ENCODE measurements around the gene ALDH3A1.
"Not testable (repeated sequence)": the region's sequence is repeated elsewhere in the genome, so short reads cannot be mapped to it uniquely, and the experiment has no call there.

Gene ALDH3A1

GRCh38 chr17:19747829-19748806, at the start of gene ALDH3A1:
TSS of gene ALDH3A1 (minus strand) at chr17:19748298. CDS start at chr17:19745129, 3,169 bp downstream.
- no peak for DNase-seq (ENCODE audit: low read depth)

GRCh38 chr17:19796457-19796856, 48.4 kb upstream of the ALDH3A1 start:
- no peak for DNase-seq (ENCODE audit: low read depth)

GRCh38 chr17:19791918-19792550, 43.9 kb upstream of the ALDH3A1 start:
- no peak for DNase-seq (ENCODE audit: low read depth)

GRCh38 chr17:19787733-19788357, 39.7 kb upstream of the ALDH3A1 start:
- DNase-seq (ENCODE audit: low read depth): no peak

- DNase-seq (ENCODE audit: low read depth): no peak
Measured at GRCh38 chr17:19785854-19786253, 37.8 kb upstream of the ALDH3A1 start.

GRCh38 chr17:19781488-19782458, 33.7 kb upstream of the ALDH3A1 start:
- DNase-seq (ENCODE audit: low read depth): no peak

GRCh38 chr17:19780846-19781245, 32.7 kb upstream of the ALDH3A1 start:
- no peak for DNase-seq (ENCODE audit: low read depth)

GRCh38 chr17:19773534-19773933, 25.4 kb upstream of the ALDH3A1 start:
- no peak for DNase-seq (ENCODE audit: low read depth)

GRCh38 chr17:19771971-19772630, 24.0 kb upstream of the ALDH3A1 start:
- DNase-seq (ENCODE audit: low read depth): no peak

GRCh38 chr17:19770985-19771735, 23.1 kb upstream of the ALDH3A1 start:
- no peak for DNase-seq (ENCODE audit: low read depth)

- peak; percentile 73 for DNase-seq (ENCODE audit: low read depth)
Measured at GRCh38 chr17:19769946-19770652, 22.0 kb upstream of the ALDH3A1 start.

GRCh38 chr17:19768046-19768782, 20.1 kb upstream of the ALDH3A1 start:
- DNase-seq (ENCODE audit: low read depth): no peak

GRCh38 chr17:19766421-19767270, 18.5 kb upstream of the ALDH3A1 start:
- peak; percentile 66 for DNase-seq (ENCODE audit: low read depth)

GRCh38 chr17:19766016-19766415, 17.9 kb upstream of the ALDH3A1 start:
- no peak for DNase-seq (ENCODE audit: low read depth)

GRCh38 chr17:19763991-19764390, 15.9 kb upstream of the ALDH3A1 start:
- DNase-seq (ENCODE audit: low read depth): not testable (repeated sequence)

GRCh38 chr17:19763416-19763815, 15.3 kb upstream of the ALDH3A1 start:
- DNase-seq (ENCODE audit: low read depth): no peak

GRCh38 chr17:19762515-19762961, 14.4 kb upstream of the ALDH3A1 start:
- DNase-seq (ENCODE audit: low read depth): peak; percentile 49

- no peak for DNase-seq (ENCODE audit: low read depth)
Measured at GRCh38 chr17:19760746-19761145, 12.6 kb upstream of the ALDH3A1 start.
